Activated CD4-positive, alpha-beta T cell treated with anti-CD3 and anti-CD28 coated beads for 24 hours (primary cell): Measurements from ENCODE around the gene UBE2L3.
"Not testable (repeated sequence)": the region's sequence is repeated elsewhere in the genome, so short reads cannot be mapped to it uniquely, and the experiment has no call there.

Experiments
- DNase-seq, 2 donors: peaks; one replicate each; pipeline ENCODE4 v3.0.0-alpha.2; 2020; ENCODE audit warnings: low read depth in 2 of 2

UBE2L3 gene

GRCh38 chr22:21599053-21599893 is 31.8 kb downstream of the UBE2L3 start:
- DNase-seq = no peak

DNA sequence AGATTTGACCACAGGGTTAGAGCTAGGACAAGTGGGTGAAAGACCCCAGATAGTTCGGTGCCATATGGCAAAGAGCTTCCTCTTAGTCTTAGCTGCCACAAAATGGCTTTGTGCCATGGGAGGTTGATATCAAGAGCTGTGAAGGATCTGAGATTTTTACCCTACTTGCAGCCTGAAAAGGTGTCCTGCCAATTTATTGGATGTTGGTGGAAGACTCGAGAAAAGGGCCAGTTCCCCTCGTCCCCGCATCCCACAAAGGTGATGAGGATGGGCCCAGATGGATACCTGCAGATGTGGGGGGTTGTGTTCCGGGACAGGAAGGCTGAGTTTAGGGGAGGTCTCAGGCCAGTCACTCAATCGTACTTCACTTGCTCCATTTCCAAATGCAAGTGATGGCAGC is 35.1 kb downstream of the UBE2L3 start:
- no peak for DNase-seq

DNA sequence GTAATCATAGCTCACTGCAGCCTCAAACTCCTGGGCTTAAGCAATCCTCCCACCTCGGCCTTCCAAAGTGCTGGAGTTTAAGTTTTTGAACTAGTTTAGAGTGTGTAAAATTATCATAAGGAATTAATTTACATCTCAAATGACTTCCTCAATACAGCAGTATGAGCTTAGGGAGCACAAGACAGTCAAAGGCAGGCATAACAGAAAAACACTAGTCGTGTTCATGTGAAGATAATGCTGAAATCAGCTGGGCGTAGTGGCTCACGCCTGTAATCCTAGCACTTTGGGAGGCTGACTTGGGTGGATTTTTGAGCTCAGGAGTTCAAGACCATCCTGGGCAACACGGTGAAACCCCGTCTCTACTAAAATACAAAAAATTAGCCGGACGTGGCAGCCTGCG is 36.5 kb downstream of the UBE2L3 start:
- no peak for DNase-seq

- no peak for DNase-seq
These were observed 38.5 kb downstream of the UBE2L3 start for GRCh38 chr22:21605887-21606564.

DNA sequence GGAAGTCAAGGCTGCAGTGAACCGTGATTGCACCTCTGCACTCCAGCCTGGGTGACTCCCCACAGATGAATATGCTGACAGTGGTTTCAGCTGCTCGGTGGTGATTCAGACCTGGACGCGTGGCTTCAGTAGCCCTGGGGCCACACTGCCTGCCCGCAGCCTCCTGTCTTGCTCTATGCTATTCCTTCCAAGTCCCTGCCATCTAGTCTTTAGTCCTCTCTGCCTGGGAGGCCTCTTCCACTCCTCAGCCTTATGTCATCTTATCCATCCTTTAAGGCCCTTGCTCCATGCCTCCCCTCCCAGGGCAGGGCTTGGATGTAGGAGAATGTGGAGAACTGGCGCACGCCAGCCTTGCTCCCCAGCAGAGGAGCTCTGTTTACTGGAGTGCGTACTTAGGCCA is 39.3 kb downstream of the UBE2L3 start:
- no peak for DNase-seq

DNA sequence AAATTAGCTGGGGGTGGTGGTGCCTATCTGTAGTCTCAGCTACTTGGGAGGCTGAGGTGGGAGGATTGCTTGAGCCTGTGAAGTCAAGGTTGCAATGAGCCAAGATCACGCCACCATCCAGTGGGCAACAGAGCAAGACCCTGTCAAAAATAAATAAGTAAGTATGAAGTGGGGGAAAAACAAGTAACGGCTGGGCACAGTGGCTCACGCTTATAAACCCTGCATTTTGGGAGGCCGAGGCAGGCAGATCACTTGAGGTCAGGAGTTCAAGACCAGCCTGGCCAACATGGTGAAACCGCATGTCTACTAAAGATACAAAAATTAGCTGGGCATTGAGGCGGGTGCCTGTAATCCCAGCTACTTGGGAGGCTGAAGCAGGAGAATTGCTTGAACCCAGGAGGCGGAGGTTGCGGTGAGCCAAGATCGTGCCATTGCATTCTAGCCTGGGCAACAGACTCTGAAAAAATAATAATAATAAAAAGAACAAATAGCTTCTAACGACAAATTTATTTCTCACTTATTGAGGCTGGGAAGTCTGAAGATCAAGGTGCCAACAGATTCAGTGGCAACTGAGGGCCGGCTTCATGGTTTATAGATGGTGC is 42.1 kb downstream of the UBE2L3 start:
- not testable (repeated sequence) for DNase-seq

GRCh38 chr22:21611210-21611977 is 43.9 kb downstream of the UBE2L3 start:
- DNase-seq = no peak

DNA sequence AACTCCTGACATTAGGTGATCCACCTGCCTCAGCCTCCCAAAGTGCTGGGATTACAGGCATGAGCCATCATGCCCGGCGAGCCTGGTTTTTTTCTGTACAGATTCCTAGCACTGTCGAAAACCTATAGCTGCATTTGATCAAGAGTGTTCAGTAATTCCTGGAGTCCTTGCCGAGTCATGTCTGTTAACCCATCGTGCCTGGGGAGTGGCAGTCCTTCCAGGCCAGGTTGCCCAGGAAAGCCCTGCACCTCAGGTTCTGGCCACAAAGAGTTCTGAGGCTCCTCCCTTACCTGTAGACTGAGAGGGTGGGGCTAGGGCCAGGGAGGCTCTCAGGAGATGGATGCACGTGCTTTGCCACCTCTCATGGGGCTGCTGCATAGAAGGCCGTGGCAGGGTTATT is 45.3 kb downstream of the UBE2L3 start:
- DNase-seq = no peak

DNA sequence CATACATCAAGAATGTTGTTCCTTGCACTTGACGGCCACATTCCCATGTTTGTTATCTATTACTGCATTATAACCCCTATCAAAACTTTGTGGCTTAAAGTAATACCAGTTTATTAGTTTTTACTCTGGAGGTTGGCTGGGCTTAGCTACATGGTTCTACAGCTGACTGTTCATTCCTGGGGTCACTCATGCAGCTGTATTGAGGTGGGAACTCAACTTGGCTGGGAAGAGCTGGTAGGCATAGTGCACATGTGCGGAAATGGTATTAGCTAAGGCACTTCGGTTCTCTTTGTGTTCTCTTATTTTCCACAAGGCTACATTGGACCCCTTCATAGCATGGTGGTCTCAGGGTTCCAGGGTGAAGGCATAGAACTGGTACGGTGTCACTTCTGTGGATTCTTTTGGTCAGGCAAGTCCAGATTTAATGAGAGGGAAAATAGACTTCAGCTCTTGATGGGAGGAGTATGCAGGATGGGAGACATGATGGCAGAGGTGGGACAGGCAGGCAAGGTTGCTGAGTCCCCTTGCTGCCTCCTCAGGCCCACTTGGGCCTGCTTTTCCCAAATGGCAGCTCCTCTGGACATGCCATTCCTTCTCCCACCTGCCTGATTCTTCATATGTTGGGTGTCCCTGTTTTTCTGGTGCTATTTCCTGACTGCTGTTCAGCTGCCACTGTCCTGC is 46.2 kb downstream of the UBE2L3 start:
- DNase-seq = no peak

DNA sequence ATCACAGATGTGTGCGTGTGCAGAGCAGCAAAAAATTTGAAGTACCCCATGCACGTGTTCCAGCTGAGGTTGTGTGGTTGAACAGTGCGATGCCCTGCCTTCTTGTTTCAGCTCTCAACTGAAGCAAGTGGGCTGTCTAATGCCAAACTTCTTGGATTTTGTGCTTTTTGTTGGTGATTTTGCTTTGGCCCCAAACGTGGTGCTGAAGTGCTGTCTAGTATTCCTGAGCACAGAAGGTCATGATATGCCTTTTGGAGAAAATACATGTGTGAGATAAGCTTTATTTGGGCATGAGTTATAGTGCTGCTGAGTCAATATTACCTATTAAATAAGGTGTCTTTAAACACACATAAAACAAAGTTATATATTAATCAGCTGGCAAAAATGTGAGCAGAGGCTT is 48.2 kb downstream of the UBE2L3 start:
- DNase-seq = no peak

DNA sequence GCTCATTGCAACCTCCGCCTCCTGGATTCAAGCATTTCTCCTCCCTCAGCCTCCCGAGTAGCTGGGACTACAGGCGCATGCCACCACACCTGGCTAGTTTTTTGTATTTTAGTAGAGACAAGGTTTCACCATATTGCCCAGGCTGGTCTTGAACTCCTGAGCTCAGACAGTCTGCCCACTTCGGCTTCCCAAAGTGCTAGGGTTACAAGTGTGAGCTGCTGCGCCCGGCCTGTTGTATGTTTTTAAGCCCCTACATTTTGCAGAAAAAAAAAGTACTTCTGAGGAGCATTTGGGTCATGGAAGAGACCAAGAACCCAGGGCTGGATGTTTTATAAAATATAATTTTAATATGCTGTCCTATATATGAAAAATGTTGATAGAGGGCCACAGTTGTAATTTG is 49.8 kb downstream of the UBE2L3 start:
- not testable (repeated sequence) for DNase-seq

- DNase-seq = no peak
These were observed 53.5 kb downstream of the UBE2L3 start for GRCh38 chr22:21621025-21621424.

DNA sequence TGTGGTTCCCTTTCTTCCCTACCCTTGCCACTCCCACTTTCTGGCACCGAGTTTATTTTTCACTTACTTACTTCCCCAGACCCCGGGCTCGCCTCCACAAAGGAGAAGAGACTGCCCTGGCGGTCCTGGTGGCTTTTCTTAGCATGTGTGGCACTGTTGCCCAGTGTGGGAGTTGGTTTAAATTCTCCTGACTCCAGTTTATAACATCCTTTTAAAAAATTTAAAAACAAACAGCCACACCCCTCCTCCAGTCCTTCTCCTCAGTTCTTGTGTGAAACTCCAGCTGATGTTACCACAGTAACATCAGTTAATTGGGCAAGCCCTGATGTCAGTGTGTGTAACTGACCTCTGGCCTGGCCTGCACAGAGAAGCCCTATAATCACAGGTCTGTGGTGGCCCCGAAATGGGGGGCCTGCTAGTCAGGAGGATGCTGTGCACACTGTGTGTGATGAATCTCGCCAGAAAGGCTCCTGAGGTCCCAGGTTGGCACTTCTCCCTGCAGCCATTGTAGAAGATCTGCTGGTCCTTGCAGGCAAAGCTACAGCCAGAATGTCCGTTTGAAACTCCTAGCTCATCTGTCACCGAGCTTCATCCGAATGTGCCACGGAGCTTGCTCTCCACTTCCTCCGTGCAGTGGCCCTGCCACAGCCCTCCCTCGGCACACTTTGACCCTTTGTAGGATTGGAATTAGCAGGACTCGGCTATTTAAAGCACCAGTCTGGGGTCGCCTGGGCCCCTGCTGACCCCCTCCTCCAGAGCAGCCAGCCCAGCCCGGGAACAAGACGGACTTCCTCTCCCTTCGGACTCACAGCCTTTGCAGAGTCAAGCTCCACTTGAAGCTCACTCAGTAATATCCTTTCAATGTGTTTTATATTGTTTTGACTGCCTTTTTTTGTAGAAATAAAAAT is 54.8 kb downstream of the UBE2L3 start:
- no peak for DNase-seq

DNA sequence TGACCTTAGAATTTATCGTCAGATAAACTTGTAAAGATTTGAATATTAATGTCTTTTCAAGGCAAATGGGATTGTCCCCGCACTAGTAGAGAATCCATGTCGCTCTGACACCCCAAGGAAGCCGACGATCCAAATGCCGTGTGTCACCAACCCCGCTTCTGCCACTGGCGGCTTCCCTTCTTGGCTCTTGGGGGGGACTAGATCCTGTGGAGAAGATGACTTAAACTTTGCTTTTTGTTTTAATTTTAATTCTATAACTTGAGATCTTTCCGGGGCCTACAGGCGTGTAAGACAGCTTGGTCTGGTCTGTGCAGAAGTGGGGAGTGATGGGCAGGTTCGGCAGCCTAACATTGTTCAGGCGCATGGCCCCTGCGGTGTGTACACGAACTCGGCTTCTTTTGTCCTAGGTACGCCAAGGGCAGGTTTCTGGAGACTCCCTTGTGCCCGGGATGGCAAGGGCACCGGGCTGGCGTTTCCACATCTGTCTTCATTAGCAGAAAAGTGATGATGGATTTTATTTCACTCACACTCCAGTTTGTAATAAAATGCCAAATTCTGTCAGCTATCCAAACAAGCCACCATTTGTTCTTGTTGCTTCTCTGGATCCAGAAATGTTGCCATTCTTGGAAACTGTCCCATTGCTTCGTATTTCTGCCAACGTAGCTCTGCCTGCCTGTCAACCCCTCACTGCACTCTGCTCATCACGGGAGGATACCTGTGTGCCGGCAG is 55.6 kb downstream of the UBE2L3 start:
- DNase-seq = no peak

GRCh38 chr22:21623648-21623970 is 56.1 kb downstream of the UBE2L3 start:
- no peak for DNase-seq

GRCh38 chr22:21624120-21624879 is 56.8 kb downstream of the UBE2L3 start:
- peak; percentile 43 to 49 for DNase-seq

GRCh38 chr22:21624880-21625791 is 57.6 kb downstream of the UBE2L3 start:
- DNase-seq = no peak

DNA sequence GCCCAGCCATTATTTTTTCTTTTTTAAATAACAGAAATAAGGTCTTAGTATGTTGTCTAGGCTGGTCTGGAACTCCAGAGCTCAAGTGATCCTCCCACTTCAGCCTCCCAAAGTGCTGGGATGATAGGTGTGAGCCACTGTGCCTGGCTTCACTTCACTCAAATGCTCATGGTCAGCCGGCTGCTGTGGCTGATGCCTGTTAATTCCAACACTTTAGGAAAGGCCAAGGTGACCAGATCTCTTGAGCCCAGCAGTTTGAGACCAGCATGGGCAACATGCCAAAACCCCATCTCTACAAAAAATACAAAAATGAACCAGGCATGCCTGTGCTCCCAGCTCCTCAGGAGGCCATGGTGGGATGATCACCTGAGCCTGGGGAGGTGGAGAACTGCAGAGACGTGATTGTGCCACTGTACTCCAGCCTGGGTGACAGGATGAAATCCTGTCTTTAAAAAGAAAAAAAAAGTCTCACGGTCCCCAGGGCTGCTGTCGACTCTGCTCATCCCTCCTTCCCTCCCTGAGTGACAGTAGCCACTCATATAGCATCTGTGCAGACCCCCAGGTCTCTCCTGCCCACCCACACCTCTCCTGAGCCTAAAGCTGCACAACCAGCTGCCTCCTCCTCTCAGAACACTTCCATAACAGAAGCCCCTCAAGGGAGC is 58.7 kb downstream of the UBE2L3 start:
- no peak for DNase-seq
